T follicular helper cell (primary cell): Measurements from ENCODE around the gene RHOF.
"Not testable (repeated sequence)": the region's sequence is repeated elsewhere in the genome, so short reads cannot be mapped to it uniquely, and the experiment has no call there.

Source experiments
- DNase-seq: peaks from one replicate; pipeline ENCODE4 v3.0.0-alpha.2; 2020; ENCODE audit warnings: low read depth

RHOF gene

GRCh38 chr12:121791671-121792551 is 1.6 kb downstream of the RHOF start:
- no peak for DNase-seq

DNA sequence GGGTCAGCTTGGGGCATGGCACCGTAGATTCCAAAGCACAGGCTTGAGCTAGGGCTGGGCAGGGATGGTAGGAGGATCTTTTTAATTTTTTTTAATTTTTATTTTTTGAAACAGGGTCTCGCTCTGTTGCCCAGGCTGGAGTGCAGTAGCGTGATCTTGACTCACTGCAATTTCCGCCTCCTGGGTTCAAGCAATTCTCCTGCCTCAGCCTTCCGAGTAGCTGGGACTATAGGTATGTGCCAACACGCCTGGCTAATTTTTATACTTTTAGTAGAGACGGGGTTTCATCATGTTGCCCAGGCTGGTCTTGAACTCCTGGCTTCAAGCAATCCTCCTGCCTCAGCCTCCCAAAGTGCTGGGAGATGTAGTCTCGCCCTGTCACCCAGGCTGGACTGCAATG is 2.7 kb downstream of the RHOF start:
- DNase-seq, result not testable (repeated sequence)

DNA sequence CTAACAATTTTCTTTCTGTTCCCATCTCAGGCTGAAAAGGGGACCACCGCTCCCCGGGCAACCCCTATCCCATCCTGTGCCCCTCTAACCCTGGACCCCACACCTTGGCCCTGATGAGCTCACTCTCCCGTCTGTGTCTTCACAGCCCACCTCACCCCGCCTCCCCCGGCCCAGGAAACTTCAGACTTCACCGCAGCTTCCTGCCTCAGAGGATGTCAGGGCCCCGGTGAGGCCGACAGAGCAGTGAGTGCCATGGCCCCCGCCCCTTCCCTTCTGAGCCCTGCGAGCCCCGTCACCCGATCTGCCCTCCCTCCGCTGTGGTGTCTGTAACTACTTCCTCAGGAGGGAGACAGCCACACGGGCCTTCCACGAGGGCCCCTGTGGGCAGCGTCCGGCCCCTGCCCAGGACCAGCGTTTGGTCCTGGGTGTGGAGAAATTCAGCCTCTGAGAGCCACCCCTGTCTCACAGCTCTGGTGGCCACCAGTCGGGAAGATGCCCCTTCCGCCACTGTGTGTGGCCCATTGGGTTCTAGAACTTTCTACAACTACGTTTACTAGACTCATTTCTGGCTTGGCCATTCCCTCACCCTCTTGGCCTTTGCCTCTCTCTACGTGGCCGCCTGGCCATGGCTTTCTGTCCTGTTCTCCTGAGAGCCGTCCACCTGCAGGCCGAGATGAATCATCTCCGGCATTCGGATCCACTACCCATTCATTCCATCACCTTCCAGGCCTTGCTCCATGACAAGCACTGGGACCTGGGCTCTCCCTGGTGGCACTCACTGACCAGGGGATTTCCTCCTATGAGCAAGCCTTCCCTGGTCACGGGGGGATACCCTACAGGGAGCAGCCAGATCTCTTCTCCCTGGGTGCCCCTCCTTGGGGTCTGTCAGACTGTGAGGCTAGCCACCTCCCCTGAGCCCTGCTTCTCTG is 3.4 kb downstream of the RHOF start:
- DNase-seq, result peak; percentile 91

DNA sequence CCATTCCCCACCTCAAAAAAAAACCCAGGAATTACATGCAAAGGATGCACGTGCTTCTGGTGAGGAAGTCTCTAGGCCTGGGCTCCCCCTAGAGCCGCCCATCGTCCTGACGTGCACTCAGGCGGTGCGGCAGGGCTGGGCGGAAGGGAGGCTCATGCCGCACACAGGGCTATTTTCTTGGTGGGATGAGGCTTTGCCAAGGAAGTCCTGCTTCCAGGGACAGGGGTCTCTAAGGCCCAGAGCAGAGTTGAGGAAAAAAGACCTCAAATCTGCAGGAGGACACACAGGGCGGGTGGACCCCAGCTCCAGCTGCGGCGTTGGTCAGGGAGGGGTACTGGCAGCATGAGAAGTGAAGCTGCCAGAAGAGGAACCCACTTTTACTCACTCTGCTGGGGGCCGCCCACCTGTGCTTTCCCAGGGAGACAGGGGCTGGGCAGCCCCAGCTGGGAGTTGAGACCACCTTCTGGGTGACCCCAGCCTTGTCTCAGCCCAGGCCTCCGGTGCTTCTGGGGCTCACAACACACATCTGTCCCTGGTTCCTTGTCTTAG is 4.2 kb downstream of the RHOF start:
- DNase-seq, result no peak

DNA sequence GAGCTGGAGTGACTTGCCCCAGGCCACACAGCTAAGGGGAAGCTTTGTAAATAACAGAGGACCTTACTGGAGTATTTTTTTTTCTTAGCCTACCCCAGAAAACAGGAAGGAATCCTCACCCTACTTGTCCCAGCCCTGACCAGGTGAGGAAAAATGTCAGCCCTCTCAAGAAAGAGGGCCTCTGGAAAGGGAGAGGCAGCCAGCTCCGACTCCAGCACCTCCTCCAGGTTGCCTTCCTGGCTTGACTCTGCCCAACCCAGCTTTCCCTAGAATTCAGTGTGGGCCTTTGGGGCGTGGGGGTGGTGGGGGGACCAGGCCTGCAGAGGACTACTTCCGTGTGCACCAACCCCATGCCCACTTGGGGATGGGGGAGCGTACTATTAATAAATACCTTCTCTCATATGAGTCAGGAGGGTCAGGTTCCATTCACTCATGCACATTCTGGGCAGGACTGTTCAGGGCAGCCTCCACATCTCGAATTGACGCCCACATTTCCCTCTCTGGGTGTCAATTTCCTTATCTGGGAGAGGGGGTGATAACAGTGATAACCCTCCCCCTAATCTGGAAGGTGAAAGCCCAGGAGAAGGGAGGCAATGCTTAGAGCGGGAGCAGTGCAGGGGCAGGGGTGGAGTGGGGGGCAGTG is 5.2 kb downstream of the RHOF start:
- DNase-seq, result no peak

DNA sequence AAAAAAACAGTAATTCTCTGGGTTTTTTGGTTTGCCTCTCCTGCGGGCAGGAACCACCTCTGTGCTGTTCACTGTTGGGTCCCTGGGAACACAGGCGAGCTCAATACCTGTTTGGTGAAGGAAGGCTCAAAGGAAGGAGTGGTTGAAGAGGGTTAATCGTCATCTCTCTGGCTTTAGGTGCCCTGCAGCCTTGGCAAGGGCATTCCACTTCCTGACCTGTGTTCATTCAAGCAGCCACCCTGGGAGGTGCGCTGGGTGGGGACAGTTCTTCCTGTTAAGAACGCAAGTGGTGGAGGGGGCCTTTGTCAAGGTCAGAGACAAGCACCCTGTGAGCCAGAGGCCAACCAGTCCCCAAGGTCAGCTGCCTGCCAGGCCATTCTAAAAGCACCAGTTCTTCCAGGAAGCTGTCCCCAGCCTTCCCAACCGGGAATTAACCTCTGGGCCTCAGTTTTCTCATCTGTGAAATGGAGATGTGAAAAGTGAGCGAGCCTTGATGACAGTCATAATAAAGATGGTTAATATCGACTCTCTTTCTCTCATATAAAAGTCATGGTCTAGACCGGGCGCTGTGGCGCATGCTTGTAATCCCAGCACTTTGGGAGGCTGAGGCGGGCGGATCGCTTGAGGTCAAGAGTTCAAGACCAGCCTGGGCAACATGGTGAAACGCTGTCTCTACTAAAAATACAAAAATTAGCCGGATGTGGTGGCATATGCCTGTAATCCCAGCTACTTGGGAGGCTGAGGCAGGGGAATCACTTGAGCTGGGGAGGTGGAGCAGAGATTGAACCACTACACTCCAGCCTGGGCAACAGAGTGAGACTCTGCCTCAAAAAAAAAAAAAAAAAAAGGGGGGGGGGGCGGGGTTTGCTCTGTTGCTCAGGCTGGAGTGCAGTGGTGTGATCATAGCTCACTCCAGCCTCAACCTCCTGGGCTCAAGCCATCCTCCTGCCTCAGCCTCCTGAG is 6.1 kb downstream of the RHOF start:
- DNase-seq, result no peak

DNA sequence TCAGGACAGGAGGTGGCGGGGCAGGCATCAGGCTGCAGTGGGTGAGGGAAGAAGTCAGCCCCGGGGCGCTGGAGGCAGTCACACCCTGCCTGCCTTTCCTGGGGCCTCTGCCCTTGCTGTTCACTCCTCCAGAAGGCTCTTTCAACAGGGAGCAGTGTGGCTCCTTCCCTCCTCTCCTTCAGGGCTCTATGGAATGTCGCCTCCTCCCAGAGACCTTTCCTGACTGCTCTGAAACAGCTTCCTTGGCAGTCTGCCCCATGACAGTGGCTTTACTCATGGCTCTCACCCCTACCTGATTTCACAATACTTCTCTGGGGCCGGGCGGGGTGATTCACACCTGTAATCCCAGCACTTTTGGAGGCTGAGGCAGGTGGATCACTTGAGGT is 7.1 kb downstream of the RHOF start:
- DNase-seq, result no peak

DNA sequence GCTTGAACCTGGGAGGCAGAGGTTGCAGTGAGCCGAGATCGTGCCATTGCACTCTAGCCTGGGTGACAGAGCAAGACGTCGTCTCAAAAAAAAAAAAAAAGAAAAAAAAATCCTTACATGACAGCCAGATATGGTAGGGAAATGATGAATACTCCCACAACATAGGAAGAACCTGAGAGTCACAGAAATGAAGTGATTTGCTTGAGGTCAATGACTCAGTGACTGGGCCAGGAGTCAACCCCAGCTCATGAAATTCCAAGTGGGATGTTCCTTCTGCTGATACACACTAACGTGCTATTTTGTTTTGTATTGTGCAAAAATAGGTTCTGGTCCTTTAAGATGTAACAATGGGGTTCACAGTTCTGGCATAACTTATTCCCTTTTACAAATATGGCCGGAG is 9.0 kb downstream of the RHOF start:
- no peak for DNase-seq

DNA sequence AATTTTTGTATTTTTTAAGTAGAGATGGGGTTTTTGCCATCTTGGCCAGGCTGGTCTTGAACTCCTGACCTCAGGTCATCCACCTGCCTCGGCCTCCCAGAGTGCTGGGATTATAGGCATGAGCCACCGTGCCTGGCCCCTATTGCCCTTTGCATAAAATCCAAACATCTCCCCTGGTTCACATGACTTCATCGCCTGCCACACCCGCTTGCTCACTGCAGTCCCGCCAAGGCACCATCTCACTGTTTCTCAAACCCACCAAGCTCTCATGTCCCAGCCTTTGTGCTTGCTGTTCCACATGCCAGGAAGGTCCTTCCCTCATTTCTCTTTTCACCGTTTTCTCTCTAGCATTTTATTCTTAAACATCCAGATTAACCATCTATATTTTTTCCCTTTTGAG is 9.7 kb downstream of the RHOF start:
- no peak for DNase-seq

DNA sequence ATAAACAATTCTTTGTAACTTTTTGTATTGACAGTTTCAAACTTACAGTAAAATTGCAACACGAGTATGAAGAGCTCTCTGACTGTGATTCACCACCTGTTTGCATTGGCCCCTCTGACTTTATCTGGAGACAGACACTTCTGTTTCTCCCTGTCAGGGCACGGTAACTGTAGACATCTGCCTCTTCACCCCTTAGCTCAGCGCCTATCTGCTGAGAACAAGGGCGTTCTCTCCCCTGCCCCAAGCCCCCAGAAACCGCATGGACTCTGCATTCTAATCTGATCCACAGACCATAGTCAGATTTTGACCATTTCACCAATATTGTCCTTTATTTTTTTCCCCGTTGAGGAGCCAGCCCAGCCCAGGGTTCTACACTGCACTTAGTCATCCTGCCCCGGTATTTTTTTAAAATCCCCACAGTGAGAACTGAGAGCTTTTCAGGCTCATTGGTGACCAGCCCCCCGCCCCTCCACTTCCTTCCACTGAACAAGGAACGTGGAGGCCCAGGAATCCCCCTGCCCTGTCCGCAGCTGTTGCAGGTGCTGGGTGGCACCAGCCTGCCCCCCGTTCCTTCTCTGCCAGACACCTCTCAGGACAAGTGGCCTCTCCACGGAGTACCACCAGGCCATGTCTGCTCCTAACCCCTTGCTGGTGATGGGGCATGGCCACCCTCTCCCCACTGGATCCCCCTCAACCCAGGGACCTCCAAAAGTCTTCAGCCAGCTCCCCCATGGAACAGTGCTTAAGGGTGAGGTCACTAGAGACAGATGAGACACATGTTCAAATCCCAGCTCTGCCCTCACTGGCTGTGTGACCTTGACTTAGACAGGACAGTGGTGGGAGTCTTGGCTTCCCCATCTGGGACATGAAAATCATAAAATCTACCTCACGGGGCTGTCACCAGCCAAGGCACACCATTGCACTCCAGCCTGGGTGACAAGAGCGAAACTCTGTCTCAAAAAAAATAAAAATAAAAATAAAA is 11.2 kb downstream of the RHOF start:
- DNase-seq, result no peak

DNA sequence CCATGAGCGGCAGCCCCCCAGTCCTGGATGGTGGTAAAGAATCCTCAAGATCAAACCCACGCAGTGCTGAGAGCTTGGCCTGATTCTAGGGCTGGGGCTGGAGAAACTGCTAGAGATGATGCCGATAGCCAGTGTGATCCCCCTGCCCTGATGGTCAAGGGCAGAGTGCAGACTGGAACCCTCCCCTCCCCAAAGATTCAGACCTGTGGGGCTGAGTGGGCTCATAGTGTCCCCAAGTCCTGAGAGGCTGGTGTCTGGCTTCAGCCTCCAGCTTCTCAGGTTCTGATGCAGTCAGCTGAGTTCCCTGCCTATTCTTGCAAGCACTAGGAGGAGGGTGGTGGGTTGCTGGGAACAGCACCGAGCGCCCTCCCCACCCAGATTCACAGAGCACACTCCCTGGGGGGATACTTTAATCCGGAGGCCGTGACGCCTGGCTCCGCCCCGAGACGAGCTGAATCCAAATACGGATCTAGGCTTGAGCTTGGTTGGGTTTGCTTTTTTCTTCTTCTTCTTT is 11.9 kb downstream of the RHOF start:
- no peak for DNase-seq

DNA sequence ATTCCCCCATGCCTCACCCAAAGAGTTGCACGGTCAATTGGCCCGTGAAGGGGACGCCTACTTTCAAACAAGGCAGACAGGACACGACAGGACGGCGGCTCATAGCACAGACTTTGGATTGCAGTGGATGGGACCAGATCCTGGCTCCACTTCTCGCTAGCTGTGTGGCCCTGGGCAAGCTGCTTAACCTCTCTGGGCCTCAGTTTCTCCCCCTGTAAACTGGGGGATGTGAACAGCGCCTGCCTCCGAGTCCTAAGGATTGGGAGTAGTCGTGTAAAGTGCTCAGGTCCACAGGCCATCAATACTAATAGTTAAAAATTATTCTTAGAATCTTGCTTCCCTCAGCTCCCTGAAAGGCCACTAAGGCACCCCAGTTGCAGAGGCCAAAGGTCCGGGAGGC is 13.1 kb downstream of the RHOF start:
- no peak for DNase-seq

DNA sequence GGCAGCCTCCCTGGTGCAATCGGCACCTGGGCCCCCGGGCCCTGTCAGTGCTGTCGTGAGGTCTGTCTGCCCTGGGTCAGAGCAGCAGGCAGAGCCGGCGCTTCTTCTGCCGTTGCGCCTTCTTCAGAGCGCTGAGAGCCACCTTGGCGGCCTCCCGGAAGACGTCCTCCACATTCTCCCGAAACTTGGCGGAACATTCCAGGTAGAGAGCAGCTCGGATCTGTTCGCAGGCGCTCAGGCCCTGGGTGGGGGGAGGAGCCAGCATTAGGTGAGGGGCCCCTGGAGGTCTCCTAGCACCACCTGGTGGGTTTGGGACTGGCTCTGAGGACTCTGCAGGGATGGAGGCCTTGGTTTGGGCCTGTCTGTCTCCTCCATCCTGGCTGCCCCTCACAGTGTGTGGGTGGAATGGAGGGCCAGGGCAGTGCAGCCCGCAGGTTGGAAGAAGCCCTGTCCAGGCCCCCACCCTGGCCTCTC is 14.0 kb downstream of the RHOF start:
- DNase-seq, result no peak

GRCh38 chr12:121778567-121779421 is 14.7 kb downstream of the RHOF start:
- no peak for DNase-seq

DNA sequence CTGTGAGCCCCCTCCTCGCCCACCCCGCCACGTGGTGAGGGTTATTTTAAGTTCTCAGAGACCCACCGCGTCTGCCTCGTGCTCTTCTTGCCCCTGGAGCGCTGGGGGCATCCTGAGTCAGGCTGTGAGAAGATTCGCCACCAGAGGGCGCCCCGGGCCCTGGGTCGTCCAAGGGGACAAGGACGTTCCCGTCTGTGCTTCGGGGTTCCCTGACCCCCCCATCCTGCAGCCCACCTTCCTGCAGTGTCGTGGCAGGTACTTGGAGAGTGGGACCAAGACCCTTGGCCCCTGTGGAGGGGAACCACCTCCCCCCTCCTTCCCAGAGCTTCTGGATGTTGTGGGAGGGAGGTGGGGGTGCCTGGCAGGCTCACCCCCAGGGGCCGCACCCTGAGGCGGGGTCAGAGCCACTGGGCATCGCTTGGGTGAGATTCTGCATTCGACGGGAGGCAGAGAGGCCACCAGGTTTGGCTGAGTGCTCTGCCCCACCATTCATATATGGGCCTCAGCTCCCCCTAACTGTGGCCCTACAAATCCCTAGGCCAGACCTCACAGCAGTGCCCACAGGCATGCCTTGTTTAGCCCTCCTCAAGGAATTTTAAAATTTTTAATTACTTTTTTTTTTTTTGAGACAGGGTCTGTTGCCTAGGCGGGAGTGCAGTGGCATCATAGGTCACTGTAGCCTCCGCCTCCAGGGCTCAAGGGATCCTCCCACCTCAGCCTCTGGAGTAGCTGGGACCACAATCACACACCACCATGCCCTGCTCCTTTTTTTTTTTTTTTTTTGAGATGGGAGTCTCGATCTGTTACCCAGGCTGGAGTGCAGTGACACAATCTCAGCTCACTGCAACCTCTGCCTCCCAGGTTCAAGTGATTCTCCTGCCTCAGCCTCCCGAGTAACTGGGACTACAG is 17.0 kb downstream of the RHOF start:
- peak; percentile 84 for DNase-seq

DNA sequence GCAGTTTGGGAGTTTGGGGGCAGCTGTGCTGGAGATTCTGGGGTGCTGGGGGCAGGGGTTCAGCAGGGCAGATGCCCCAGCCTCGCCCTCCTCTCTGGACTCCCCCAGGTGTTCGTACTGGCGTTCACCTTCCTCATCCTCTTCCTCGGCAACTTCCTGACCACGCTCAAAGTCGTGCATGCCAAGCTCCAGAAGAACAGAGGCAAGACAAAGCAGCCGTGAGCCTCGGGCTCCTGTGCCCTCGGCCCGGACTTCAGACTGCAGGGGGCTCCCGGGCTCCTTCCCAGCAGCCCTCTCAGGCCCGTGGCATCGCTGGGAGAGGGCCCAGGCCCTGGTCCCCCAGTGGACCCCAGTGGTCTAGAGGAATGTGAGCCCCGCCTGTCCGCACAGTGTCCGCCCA is 18.0 kb downstream of the RHOF start:
- DNase-seq, result no peak

DNA sequence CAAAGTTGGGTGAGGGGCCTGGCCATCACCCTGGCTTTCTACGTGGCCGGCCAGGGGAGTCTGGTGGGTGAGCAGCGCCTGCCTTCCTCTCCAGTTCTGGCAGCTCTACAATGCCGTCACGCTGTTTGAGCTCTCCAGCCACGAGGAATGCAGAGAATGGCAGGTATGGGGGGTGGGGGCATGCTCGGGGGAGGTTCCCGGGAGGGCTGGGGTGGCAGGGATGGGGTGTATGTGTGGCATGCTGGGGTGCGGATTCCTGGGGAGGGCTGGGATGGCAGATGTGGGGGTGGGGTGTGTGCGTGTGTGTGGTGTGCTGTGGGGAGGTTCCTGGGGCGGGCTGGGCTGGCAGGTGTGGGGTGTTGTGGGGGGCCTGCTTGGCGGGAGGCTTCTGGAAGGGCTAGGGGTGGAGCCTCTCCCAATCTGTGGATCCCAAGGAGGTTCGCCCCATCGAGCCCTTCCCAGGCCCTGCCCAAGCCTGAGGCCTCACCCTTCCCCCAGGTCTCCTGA is 18.5 kb downstream of the RHOF start:
- DNase-seq, result no peak
